Keratinocyte (primary cell): Measurements from ENCODE around the gene LRRC43. TPM values are rescaled to one million over a fixed set of nuclear protein-coding genes. Genes with fewer than 3 reads are reported as not detected.

Experiments
- DNase-seq: peaks from one replicate; pipeline ENCODE4 v3.0.0-alpha.2; 2011; ENCODE audit warnings: low read depth, missing footprints, low spot score
- FAIRE-seq: peaks from 2 replicates; lab custom pipeline; 2011; peaks lifted over from hg19 to GRCh38; lab: Jason Lieb, UNC
- H2AFZ ChIP-seq: 2 replicates; pipeline ENCODE4 v1.6.0; 2012; ENCODE audit warnings: low read length, control low read depth, inconsistent platforms; ENCODE audit not compliant: control insufficient read depth
- H3K27ac ChIP-seq: 2 replicates; pipeline ENCODE4 v1.5.1; 2011; ENCODE audit warnings: low read length; ENCODE audit not compliant: control insufficient read depth, insufficient read depth
- H3K27me3 ChIP-seq: 3 replicates; pipeline ENCODE4 v1.6.0; 2011; ENCODE audit warnings: low read length; ENCODE audit not compliant: control insufficient read depth, insufficient read depth; ENCODE audit errors: extremely low read depth
- H3K36me3 ChIP-seq, 2 experiments: 2 replicates in 1 of 2; 3 replicates in 1 of 2; pipeline ENCODE4 v1.5.1; 2011; ENCODE audit warnings: low read length in 2 of 2, mild to moderate bottlenecking in 1 of 2; ENCODE audit not compliant: control insufficient read depth in 2 of 2, insufficient read depth in 2 of 2; ENCODE audit errors: extremely low read depth in 1 of 2
- H3K4me1 ChIP-seq: 3 replicates; pipeline ENCODE4 v1.5.1; 2011; ENCODE audit warnings: low read length; ENCODE audit not compliant: control insufficient read depth, insufficient read depth; ENCODE audit errors: extremely low read depth
- H3K4me2 ChIP-seq: 3 replicates; pipeline ENCODE4 v1.6.0; 2011; ENCODE audit warnings: low read depth, low read length; ENCODE audit not compliant: control insufficient read depth, insufficient read depth; ENCODE audit errors: extremely low read depth
- H3K4me3 ChIP-seq, 3 experiments: fragments of 200-600 bp in 1 of 3; sonication (generic) in 1 of 3; 2 replicates in 2 of 3; 3 replicates in 1 of 3; pipeline ENCODE4 v1.5.1; 2011 to 2016; ENCODE audit warnings: low read length in 3 of 3, mild to moderate bottlenecking in 3 of 3, control low read depth in 2 of 3, inconsistent platforms in 1 of 3, low read depth in 1 of 3, mixed read lengths in 1 of 3, mixed run types in 1 of 3, moderate library complexity in 1 of 3; ENCODE audit not compliant: control insufficient read depth in 2 of 3, insufficient read depth in 2 of 3; ENCODE audit errors: extremely low read depth in 1 of 3
- H3K79me2 ChIP-seq: 2 replicates; pipeline ENCODE4 v1.6.0; 2012; ENCODE audit warnings: low read length; ENCODE audit not compliant: control insufficient read depth, insufficient read depth
- H3K9ac ChIP-seq: 3 replicates; pipeline ENCODE4 v1.6.0; 2011; ENCODE audit warnings: low read length; ENCODE audit not compliant: control insufficient read depth, insufficient read depth; ENCODE audit errors: extremely low read depth
- H3K9me1 ChIP-seq: 3 replicates; pipeline ENCODE4 v1.6.0; 2011; ENCODE audit warnings: low read length; ENCODE audit not compliant: control insufficient read depth, insufficient read depth; ENCODE audit errors: extremely low read depth
- H3K9me3 ChIP-seq: 2 replicates; pipeline ENCODE4 v1.5.1; 2012; ENCODE audit warnings: low read depth, low read length; ENCODE audit not compliant: control insufficient read depth
- H4K20me1 ChIP-seq: 3 replicates; pipeline ENCODE4 v1.6.0; 2011; ENCODE audit warnings: low read length; ENCODE audit not compliant: control insufficient read depth, insufficient read depth; ENCODE audit errors: extremely low read depth
- CTCF ChIP-seq, 3 experiments: IDR thresholded peaks in 1 of 3; conservative IDR thresholded peaks in 1 of 3; optimal IDR thresholded peaks in 1 of 3; 2 replicates in 2 of 3; 3 replicates in 1 of 3; pipeline versions ENCODE3 to v1.5.1; 2011; ENCODE audit warnings: low read length in 3 of 3, mild to moderate bottlenecking in 3 of 3, moderate library complexity in 2 of 3, control low read depth in 1 of 3, inconsistent platforms in 1 of 3; ENCODE audit not compliant: insufficient read depth in 2 of 3; ENCODE audit errors: extremely low read depth in 1 of 3
- EZH2 ChIP-seq: IDR thresholded peaks from one replicate; pipeline ENCODE4 v1.6.1; 2012; ENCODE audit warnings: inconsistent platforms, mild to moderate bottlenecking, low read length, moderate library complexity
- dilution Hi-C: fragments of 300-500 bp; cut with MboI; formaldehyde crosslinking; loops from one replicate; pipeline ENCODE4 v1.7.0; 2020; ENCODE audit warnings: low sequenced_read_pairs; ENCODE audit not compliant: extremely low pct_ligation_motif_present
- polyA plus RNA-seq, 5 experiments: library from polyadenylated mRNA; depleted of rRNA in 3 of 5; stranded (reverse) in 3 of 5; stranded (forward) in 1 of 5; unstranded in 1 of 5; fragments of >200 nt; gene quantifications; 1 replicate in 1 of 5; 2 replicates in 3 of 5; 3 replicates in 1 of 5; pipeline versions ENCODE4 v1.2.1 to v1.2.3, GENCODE V29; 2011 to 2012; ENCODE audit warnings: missing spikeins in 2 of 5, low read depth in 1 of 5, low replicate concordance in 1 of 5

Gene LRRC43
- polyA plus RNA-seq, 1 donor (not counting 4 experiments of a cell fraction or from before 2014, with no cell fraction given), result 0.45 TPM

DNA sequence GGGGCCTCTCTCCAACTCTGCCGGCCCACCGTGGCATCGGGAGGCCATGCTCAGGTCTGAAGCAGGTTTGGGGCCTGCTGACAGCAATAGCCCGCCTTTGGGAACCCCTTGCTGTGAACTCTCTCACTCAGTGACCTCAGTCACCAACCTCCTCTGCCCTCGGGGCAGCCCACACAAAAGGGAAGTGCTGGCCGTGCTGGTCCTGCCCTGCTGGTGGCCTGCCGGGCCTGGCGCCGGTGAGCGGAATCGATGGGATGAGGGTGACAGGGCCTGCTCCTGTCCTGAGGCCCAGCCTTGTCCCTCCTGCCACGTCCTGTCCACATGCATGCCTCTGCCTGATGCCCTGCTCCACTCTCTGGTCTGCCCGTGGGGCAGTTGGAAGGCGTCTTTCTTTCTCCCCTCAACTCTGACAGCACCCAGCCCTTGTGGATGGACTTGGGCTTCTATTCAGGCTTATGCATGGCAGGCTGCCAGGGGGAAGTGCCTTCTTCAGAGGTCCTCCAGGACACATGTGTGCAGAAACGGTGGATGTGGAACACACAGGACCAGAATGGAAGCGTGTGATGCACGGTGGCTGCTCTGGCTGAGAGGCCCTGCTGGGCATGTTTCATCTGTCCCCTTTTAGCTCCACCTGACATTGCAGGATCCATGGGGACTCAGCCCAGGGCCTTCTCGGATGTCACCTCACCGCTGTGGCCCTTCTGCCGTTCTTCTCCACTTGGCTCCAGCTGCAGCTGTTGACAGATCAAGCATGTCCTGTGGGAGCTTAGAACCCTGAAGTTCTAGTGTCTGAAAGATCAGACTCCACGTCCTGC lies 40.8 kb upstream of the LRRC43 start:
- Histone ChIP-seq H3K9ac (no peak overlapping the region), H3K27me3 (no peaks in the 10 kb centered on the region), H2AFZ (no peak overlapping the region), H3K4me2 (no peak overlapping the region), H3K36me3 (peaks cover 26 to 34% of the 10 kb centered on the region in 2 experiments), H3K4me1 (peaks cover 11% of the 10 kb centered on the region), H4K20me1 (no peaks in the 10 kb centered on the region), H3K9me1 (no peaks in the 10 kb centered on the region), H3K79me2 (no peaks in the 10 kb centered on the region), H3K27ac (no peak overlapping the region), H3K4me3 (no peak overlapping the region), H3K9me3 (no peaks in the 10 kb centered on the region)
- FAIRE-seq, result no peak
- TF ChIP-seq CTCF (optimal IDR thresholded peaks at IDR 0.05 in 1 of 3, IDR thresholded peaks at IDR 0.05 in 1 of 3, conservative IDR thresholded peaks at IDR 0.05 in 1 of 3; ENCODE audit: extremely low read depth in 1 of 3, insufficient read depth in 2 of 3, low read length in 3 of 3) (no peak), EZH2 (no peak)
- dilution Hi-C loops, result no loop called here
- DNase-seq, result no peak

DNA sequence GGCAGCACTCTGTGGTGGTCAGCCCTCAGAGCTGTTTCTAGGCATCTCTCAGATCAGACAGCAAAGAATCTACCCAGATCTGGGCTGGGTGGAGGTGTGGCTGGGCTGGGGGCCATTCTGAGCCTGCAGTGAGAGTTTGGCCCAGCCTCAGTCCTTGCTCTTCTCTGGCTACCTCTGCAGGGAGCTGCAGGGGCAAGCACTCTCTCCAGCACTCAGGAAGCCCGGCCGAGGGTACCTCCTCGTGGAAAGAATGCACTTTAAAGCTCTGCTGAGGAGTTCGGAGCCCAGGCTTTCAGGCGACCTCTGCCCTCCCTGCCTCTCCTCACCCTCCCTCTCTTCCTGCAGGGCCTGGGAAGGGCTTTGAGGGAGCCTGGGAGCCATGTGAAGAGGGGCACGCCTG lies 40.1 kb upstream of the LRRC43 start:
- H3K79me2 ChIP-seq, result no peaks in the 10 kb centered on the region
- no peaks in the 10 kb centered on the region for H4K20me1 ChIP-seq
- H3K4me3 ChIP-seq, result no peak overlapping the region
- no peak overlapping the region for H3K4me2 ChIP-seq
- no peak overlapping the region for H3K27ac ChIP-seq
- FAIRE-seq (no peak), DNase-seq (no peak)
- H3K4me1 ChIP-seq, result peaks cover 5% of the 10 kb centered on the region
- TF ChIP-seq EZH2, result no peak
- no peak for TF ChIP-seq CTCF (optimal IDR thresholded peaks at IDR 0.05 in 1 of 3, IDR thresholded peaks at IDR 0.05 in 1 of 3, conservative IDR thresholded peaks at IDR 0.05 in 1 of 3; ENCODE audit: extremely low read depth in 1 of 3, insufficient read depth in 2 of 3, low read length in 3 of 3)
- H3K36me3 ChIP-seq, result peaks cover 26 to 31% of the 10 kb centered on the region in 2 experiments
- H3K27me3 ChIP-seq, result no peaks in the 10 kb centered on the region
- no peak overlapping the region for H3K9ac ChIP-seq
- H3K9me1 ChIP-seq, result no peaks in the 10 kb centered on the region
- dilution Hi-C loops, result no loop called here
- no peaks in the 10 kb centered on the region for H3K9me3 ChIP-seq
- no peak overlapping the region for H2AFZ ChIP-seq
